Measurements from ENCODE around the gene C10orf90.
"Not testable (repeated sequence)": the region's sequence is repeated elsewhere in the genome, so short reads cannot be mapped to it uniquely, and the experiment has no call there.

The C10orf90 gene

GRCh38 chr10:126384269-126384873 is 286.1 kb downstream of the C10orf90 start:
- DNase-seq (ENCODE audit: low spot score) = no peak
- TF ChIP-seq CTCF (IDR thresholded peaks at IDR 0.05) = no peak
- Histone ChIP-seq H3K4me3 (no peak overlapping the region), H3K27ac (no peak overlapping the region)

DNA sequence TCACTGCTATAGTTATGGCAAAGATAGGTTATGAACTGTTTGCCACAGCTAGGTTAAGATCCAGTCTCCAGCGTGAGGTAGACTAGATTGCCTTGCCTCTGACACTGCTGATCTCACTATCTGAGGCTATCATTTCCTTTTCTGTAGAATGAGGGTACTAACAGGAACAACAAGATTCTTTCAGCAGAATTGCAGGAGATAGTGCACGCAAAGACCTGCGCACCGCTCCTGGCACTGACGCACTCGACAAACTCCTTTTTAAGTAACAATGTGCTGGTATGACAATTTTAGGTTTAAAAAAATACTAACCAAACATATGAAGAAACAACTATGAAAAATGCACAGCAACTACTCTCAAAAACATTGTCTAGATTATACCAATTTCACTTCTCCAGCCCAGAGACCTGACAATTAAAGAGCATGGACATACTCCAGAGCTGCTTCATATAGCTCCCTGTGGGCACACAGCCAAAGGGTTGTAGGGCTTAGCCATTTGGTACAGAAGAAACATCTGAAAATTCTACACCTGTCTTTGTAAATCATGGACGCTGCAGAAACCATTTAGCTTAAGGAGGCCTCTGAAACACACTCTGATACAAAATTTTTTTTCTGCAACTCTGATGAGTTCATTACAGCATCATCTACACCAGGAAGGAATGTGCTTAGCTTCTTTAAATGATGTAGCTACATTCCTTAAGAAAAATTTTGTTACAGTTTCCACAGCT is 290.0 kb downstream of the C10orf90 start:
- no peak overlapping the region for H3K4me3 ChIP-seq
- DNase-seq (ENCODE audit: low spot score) = no peak
- no peak for TF ChIP-seq CTCF (IDR thresholded peaks at IDR 0.05)
- H3K27ac ChIP-seq = no peak overlapping the region

DNA sequence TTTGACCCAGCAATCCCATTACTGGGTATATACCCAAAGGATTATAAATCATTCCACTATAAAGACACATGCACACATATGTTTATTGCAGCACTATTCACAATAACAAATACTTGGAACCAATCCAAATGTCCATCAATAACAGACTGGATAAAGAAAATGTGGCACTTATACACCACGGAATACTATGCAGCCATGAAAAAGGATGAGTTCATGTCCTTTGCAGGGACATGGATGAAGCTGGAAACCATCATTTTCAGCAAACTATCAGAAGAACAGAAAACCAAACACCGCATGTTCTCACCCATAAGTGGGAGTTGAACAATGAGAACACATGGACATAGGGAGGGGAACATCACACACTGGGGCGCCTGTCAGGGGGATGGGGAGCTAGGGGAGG is 291.3 kb downstream of the C10orf90 start:
- not testable (repeated sequence) for H3K4me3 ChIP-seq; H3K27ac ChIP-seq; DNase-seq (ENCODE audit: low spot score)

DNA sequence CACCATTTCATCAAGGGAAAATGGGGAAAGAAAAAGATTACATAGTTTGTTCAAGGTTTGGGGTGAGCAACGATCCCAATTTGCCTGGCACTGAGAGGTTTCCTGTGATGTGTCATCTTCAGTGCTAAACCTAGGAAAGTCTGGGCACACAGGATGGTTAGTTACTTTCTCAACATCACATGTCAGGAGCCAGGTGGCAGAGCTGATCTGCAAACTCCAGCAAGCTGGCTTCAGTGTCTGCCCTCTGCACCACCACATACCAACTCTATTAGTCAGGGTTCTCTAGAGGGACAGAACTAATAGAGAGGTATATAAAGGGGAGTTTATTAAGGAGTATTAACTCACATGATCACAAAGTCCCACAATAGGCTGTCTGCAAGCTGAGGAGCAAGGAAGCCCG is 293.5 kb downstream of the C10orf90 start:
- H3K27ac ChIP-seq = no peak overlapping the region
- TF ChIP-seq CTCF (IDR thresholded peaks at IDR 0.05) = no peak
- H3K4me3 ChIP-seq = no peak overlapping the region
- DNase-seq (ENCODE audit: low spot score) = no peak

DNA sequence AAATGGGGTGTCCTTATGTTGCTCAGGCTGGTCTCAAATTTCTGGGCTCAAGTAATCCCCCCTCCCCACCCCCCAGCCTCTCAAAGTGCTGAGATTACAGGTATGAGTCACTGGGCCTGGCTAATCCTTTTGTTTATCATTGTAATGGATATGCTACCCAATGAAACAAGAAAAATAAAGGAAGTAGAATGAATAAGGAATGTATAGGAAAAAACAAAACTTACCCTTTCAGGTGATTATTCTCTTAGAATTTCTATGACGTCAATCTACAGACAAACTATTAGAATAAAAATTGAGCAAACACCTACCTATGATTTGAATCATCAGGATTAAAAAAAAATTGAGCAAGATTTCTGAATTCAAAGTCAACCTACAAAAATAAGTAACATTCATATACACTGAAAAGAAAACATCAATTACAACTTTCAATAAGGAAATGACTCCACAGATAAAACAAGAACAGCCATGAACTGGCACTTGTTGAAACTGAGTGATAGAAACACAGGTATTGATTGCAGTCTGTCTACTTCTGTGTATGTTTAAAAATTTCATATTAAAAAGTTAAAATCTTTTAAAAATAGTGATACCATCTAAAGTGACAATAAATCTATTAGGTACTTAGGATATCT is 294.5 kb downstream of the C10orf90 start:
- TF ChIP-seq CTCF (IDR thresholded peaks at IDR 0.05) = no peak
- no peak overlapping the region for H3K27ac ChIP-seq
- no peak overlapping the region for H3K4me3 ChIP-seq
- no peak for DNase-seq (ENCODE audit: low spot score)

GRCh38 chr10:126375299-126375698 is 295.2 kb downstream of the C10orf90 start:
- no peak overlapping the region for H3K27ac ChIP-seq
- no peak for TF ChIP-seq CTCF (IDR thresholded peaks at IDR 0.05)
- no peak overlapping the region for H3K4me3 ChIP-seq

More at GRCh38 chr10:126375299-126375698, 295.2 kb downstream of the C10orf90 start:
- no peak for DNase-seq (ENCODE audit: low spot score)
